Measurements from ENCODE around the gene DCBLD1.

DNA sequence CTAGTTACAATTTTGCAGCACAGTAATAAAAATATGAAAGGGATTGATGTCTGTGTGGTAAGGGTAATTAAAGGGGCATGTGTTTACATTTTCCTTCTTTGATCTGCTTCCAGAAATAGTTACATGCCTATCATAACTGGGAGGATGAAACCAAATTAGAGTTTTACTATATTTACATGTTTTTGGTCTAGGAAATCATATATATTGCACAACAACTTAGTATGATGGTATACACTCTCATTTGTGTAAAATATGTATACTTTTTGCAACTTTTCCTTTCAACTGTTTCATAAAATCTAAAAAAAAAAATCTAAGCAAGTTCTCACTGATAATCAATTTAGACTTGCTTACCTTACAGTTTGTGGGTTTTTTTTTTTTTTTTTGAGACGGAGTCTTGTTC, 32.2 kb downstream of the DCBLD1 start:
- TF ChIP-seq, protein P1, sequence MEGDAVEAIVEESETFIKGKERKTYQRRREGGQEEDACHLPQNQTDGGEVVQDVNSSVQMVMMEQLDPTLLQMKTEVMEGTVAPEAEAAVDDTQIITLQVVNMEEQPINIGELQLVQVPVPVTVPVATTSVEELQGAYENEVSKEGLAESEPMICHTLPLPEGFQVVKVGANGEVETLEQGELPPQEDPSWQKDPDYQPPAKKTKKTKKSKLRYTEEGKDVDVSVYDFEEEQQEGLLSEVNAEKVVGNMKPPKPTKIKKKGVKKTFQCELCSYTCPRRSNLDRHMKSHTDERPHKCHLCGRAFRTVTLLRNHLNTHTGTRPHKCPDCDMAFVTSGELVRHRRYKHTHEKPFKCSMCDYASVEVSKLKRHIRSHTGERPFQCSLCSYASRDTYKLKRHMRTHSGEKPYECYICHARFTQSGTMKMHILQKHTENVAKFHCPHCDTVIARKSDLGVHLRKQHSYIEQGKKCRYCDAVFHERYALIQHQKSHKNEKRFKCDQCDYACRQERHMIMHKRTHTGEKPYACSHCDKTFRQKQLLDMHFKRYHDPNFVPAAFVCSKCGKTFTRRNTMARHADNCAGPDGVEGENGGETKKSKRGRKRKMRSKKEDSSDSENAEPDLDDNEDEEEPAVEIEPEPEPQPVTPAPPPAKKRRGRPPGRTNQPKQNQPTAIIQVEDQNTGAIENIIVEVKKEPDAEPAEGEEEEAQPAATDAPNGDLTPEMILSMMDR (IDR thresholded peaks at IDR 0.05): no peak
- TF ChIP-seq POLR2AphosphoS5 (IDR thresholded peaks at IDR 0.05): no peak
